OCI-LY1 (cell line): Measurements from ENCODE around the gene MTCP1.

ENCODE experiments used
- EZH2 ChIP-seq: fragments of 200-600 bp; sonication (generic), shearing (Covaris generic); IDR thresholded peaks from 2 replicates; pipeline ENCODE4 v1.8.0; 2017; ENCODE audit warnings: borderline replicate concordance, mixed run types, mild to moderate bottlenecking, antibody characterized with exemption, low read length, moderate library complexity, mixed read lengths
- TF ChIP-seq, protein P1 (sequence below): fragments of 200-600 bp; sonication (generic), shearing (Covaris generic); IDR thresholded peaks from 2 replicates; pipeline ENCODE4 v1.5.1; 2017; ENCODE audit warnings: mild to moderate bottlenecking, antibody characterized with exemption, low read length, moderate library complexity, mixed read lengths

DNA sequence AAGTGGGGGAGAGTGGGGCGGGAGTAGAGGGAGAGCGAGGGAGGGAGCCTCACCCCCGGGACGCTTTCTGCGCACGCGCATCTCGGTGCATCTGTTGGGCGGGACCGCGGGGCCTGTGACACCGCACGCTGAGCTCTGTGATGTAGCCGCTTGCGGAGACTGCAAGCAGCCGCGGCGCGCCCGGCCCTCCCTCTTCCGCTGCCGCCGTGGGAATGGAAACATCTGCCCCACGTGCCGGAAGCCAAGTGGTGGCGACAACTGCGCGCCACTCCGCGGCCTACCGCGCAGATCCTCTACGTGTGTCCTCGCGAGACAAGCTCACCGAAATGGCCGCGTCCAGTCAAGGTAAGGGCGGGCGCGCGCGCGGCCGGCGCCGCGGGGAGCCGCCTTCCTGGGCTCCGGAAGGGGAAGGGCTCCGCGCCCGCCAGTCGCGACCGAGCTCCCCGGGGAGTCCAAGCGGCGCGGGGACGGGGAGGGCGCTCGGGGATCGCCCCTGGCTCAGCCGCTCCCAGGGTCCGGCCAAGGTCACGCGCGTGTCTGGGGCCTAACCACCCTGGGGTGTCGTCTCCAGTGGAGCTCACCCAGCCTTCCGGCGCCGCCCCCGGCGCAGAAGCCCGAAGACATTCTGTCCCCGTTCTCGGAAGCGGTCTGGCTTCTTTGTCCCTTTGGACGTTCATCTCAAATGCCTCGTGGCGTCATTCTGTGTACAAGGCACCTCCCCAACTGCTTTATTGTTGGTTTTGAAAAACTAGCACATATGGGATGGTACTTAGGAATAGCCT is 44.0 kb downstream of the MTCP1 start, which contains the start of gene FUNDC2:
- TF ChIP-seq, protein P1, sequence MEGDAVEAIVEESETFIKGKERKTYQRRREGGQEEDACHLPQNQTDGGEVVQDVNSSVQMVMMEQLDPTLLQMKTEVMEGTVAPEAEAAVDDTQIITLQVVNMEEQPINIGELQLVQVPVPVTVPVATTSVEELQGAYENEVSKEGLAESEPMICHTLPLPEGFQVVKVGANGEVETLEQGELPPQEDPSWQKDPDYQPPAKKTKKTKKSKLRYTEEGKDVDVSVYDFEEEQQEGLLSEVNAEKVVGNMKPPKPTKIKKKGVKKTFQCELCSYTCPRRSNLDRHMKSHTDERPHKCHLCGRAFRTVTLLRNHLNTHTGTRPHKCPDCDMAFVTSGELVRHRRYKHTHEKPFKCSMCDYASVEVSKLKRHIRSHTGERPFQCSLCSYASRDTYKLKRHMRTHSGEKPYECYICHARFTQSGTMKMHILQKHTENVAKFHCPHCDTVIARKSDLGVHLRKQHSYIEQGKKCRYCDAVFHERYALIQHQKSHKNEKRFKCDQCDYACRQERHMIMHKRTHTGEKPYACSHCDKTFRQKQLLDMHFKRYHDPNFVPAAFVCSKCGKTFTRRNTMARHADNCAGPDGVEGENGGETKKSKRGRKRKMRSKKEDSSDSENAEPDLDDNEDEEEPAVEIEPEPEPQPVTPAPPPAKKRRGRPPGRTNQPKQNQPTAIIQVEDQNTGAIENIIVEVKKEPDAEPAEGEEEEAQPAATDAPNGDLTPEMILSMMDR, result no peak
- no peak for TF ChIP-seq EZH2
